Measurements from ENCODE around the gene MAD1L1. TPM values are rescaled to one million over a fixed set of nuclear protein-coding genes. Genes with fewer than 3 reads are reported as not detected.

Gene MAD1L1
- total and polyA plus RNA-seq, 4 donors = 29.3 to 44.1 (median 35.8) TPM

DNA sequence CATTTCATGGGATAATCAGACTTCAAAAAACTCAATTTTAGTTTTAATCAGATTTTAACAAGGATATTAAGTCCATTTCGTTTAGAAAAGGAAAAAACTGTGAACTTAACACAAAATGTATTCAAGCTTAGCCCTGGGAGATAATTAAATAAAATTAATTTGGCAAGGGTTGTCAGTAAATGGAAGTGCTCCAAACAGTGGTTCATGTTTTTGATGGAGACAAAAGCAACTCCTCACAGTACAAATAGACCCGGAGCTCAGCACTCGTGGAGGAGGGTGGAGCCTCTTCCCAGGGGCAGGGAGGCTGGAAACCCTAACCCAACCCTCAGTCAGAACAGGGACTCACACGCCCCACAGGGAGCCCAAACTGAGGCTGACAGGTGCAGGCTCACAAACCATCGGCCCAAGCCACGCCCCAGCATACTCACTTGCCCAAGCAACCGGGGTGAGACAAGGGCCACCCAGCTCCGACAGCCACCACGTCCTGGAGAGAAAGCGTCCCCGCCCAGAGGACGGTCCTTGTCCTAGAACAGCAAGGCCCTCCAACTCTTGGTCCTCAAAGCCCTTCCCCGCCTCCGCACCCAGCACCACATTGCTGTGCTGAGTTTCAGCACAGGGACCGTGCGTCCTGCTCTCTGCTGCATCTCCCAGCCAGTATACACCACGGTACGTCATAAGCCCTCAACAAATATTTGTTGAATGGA is 39.8 kb downstream of the MAD1L1 start:
- no peak overlapping the region for H3K27ac ChIP-seq (ENCODE audit: low read depth, low read length)
- H3K9me3 ChIP-seq (ENCODE audit: control insufficient read depth, insufficient read depth, low read length) = peaks cover 5% of the 10 kb centered on the region
- peaks cover 24% of the 10 kb centered on the region for H3K36me3 ChIP-seq (ENCODE audit: control insufficient read depth, insufficient read depth, low read length)
- no peak overlapping the region for H3K4me3 ChIP-seq (ENCODE audit: low read depth, low read length)
- peaks cover 34% of the 10 kb centered on the region for H3K4me1 ChIP-seq (ENCODE audit: control insufficient read depth, insufficient read depth, low read length)
- no peaks in the 10 kb centered on the region for H3K27me3 ChIP-seq (ENCODE audit: control insufficient read depth, insufficient read depth, low read length)
- 82% methylated on average over 16 of the region's 18 CpGs for WGBS (ENCODE audit: insufficient coverage)
- DNase-seq (ENCODE audit: low read depth in 4 of 6, low spot score in 6 of 6) = peak in 1 of 6 donors; percentile 61

GRCh38 chr7:2191016-2191415 is 41.7 kb downstream of the MAD1L1 start:
- DNase-seq (ENCODE audit: low read depth in 4 of 6, low spot score in 6 of 6) = peak in 1 of 6 donors; percentile 24
- WGBS (ENCODE audit: insufficient coverage) = 58% methylated on average over 8 of the region's 9 CpGs
- Histone ChIP-seq H3K27ac (ENCODE audit: low read depth, low read length) (no peak overlapping the region), H3K4me3 (ENCODE audit: low read depth, low read length) (no peak overlapping the region), H3K36me3 (ENCODE audit: control insufficient read depth, insufficient read depth, low read length) (peaks cover 7% of the 10 kb centered on the region), H3K9me3 (ENCODE audit: control insufficient read depth, insufficient read depth, low read length) (peaks cover 5% of the 10 kb centered on the region), H3K4me1 (ENCODE audit: control insufficient read depth, insufficient read depth, low read length) (peaks cover 14% of the 10 kb centered on the region), H3K27me3 (ENCODE audit: control insufficient read depth, insufficient read depth, low read length) (no peaks in the 10 kb centered on the region)

GRCh38 chr7:2190531-2190930 is 42.2 kb downstream of the MAD1L1 start:
- Histone ChIP-seq H3K9me3 (ENCODE audit: control insufficient read depth, insufficient read depth, low read length) (peaks cover 5% of the 10 kb centered on the region), H3K4me3 (ENCODE audit: low read depth, low read length) (no peak overlapping the region), H3K4me1 (ENCODE audit: control insufficient read depth, insufficient read depth, low read length) (peaks cover 10% of the 10 kb centered on the region), H3K27me3 (ENCODE audit: control insufficient read depth, insufficient read depth, low read length) (no peaks in the 10 kb centered on the region), H3K27ac (ENCODE audit: low read depth, low read length) (no peak overlapping the region), H3K36me3 (ENCODE audit: control insufficient read depth, insufficient read depth, low read length) (peaks cover 2% of the 10 kb centered on the region)
- DNase-seq (ENCODE audit: low read depth in 4 of 6, low spot score in 6 of 6) = peak in 1 of 6 donors; percentile 48
- 42% methylated on average over 6 of the region's 10 CpGs for WGBS (ENCODE audit: insufficient coverage)

DNA sequence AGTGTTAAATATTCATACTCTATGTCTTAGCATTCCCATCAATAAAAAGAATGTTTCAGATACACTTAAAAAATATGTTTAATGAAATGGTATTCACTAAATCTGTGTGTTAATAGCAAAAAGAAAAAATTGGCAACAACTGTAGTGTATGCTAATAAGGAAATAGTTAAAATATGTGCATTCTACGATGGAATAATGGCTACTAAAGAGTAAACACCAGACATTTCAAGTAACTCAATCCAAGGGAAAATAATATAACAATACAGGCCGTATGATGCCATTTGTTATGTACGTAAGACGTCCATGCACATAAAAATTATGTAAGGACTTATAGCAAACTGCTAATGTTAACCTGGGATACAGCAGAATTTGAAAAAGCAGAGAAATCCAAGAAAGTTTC is 46.6 kb downstream of the MAD1L1 start:
- H3K4me1 ChIP-seq (ENCODE audit: control insufficient read depth, insufficient read depth, low read length) = peaks cover 3% of the 10 kb centered on the region
- no peak for DNase-seq (ENCODE audit: low read depth in 4 of 6, low spot score in 6 of 6)
- H3K36me3 ChIP-seq (ENCODE audit: control insufficient read depth, insufficient read depth, low read length) = peaks cover 4% of the 10 kb centered on the region
- no peak overlapping the region for H3K27ac ChIP-seq (ENCODE audit: low read depth, low read length)
- WGBS (ENCODE audit: insufficient coverage) = no CpG with 5 or more reads among the region's 4 CpGs
- peaks cover 2% of the 10 kb centered on the region for H3K9me3 ChIP-seq (ENCODE audit: control insufficient read depth, insufficient read depth, low read length)
- H3K4me3 ChIP-seq (ENCODE audit: low read depth, low read length) = no peak overlapping the region
- H3K27me3 ChIP-seq (ENCODE audit: control insufficient read depth, insufficient read depth, low read length) = no peaks in the 10 kb centered on the region

- WGBS (ENCODE audit: insufficient coverage) = 90% methylated on average over 2 of the region's 8 CpGs
- no peak for DNase-seq (ENCODE audit: low read depth in 4 of 6, low spot score in 6 of 6)
- H3K4me1 ChIP-seq (ENCODE audit: control insufficient read depth, insufficient read depth, low read length) = peaks cover 2% of the 10 kb centered on the region
Measured at GRCh38 chr7:2185715-2186114, 47.0 kb downstream of the MAD1L1 start.

GRCh38 chr7:2182461-2182860 is 50.3 kb downstream of the MAD1L1 start:
- no peak for DNase-seq (ENCODE audit: low read depth in 4 of 6, low spot score in 6 of 6)
- no peak overlapping the region for H3K4me3 ChIP-seq (ENCODE audit: low read depth, low read length)
- 96% methylated on average over 9 of the region's 10 CpGs for WGBS (ENCODE audit: insufficient coverage)

More at GRCh38 chr7:2185715-2186114, 47.0 kb downstream of the MAD1L1 start:
- Histone ChIP-seq H3K4me3 (ENCODE audit: low read depth, low read length) (no peak overlapping the region), H3K36me3 (ENCODE audit: control insufficient read depth, insufficient read depth, low read length) (peaks cover 4% of the 10 kb centered on the region), H3K27me3 (ENCODE audit: control insufficient read depth, insufficient read depth, low read length) (no peaks in the 10 kb centered on the region), H3K9me3 (ENCODE audit: control insufficient read depth, insufficient read depth, low read length) (peaks cover 2% of the 10 kb centered on the region), H3K27ac (ENCODE audit: low read depth, low read length) (no peak overlapping the region)

DNA sequence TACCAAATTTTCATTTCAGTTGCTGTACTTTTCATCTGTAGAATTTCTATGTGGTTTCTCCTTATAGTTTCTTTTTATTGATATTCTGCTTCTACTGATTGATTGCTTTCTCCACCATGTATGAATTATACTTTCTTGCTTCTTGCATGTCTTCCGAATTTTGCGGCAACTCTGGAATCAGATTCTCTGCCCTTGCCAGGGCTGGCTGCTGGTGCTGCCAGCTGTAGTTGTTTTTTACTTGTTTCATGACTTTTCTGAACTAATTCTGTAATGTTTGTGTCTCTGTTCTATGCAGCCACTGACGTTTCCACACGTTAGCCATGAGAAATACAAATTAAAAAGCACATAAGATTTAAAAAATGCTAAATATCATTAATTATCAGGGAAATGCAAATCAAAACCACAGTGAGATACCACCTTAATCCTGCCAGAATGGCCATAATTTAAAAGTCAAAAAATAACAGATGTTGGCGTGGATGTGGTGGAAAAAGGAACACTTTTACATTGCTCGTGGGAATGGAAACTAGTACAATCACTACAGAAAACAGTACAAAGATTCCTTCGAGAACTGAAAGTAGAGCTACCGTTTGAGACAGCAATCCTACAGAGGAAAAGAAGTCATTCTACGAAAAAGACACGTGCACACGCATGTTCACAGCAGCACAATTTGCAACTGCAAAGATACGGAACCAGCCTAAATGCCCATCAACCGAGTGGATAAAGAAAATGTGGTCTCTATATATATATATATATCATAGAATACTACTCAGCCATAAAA is 51.5 kb downstream of the MAD1L1 start:
- Histone ChIP-seq H3K27ac (ENCODE audit: low read depth, low read length) (no peak overlapping the region), H3K4me1 (ENCODE audit: control insufficient read depth, insufficient read depth, low read length) (no peaks in the 10 kb centered on the region), H3K9me3 (ENCODE audit: control insufficient read depth, insufficient read depth, low read length) (no peaks in the 10 kb centered on the region), H3K36me3 (ENCODE audit: control insufficient read depth, insufficient read depth, low read length) (peaks cover 9% of the 10 kb centered on the region), H3K4me3 (ENCODE audit: low read depth, low read length) (no peak overlapping the region), H3K27me3 (ENCODE audit: control insufficient read depth, insufficient read depth, low read length) (no peaks in the 10 kb centered on the region)
- DNase-seq (ENCODE audit: low read depth in 4 of 6, low spot score in 6 of 6) = no peak
- 87% methylated on average over 4 of the region's 13 CpGs for WGBS (ENCODE audit: insufficient coverage)

More at GRCh38 chr7:2182461-2182860, 50.3 kb downstream of the MAD1L1 start:
- Histone ChIP-seq H3K36me3 (ENCODE audit: control insufficient read depth, insufficient read depth, low read length) (peaks cover 9% of the 10 kb centered on the region), H3K4me1 (ENCODE audit: control insufficient read depth, insufficient read depth, low read length) (no peaks in the 10 kb centered on the region), H3K27me3 (ENCODE audit: control insufficient read depth, insufficient read depth, low read length) (no peaks in the 10 kb centered on the region), H3K9me3 (ENCODE audit: control insufficient read depth, insufficient read depth, low read length) (no peaks in the 10 kb centered on the region), H3K27ac (ENCODE audit: low read depth, low read length) (no peak overlapping the region)

- no peaks in the 10 kb centered on the region for H3K9me3 ChIP-seq (ENCODE audit: control insufficient read depth, insufficient read depth, low read length)
- H3K27me3 ChIP-seq (ENCODE audit: control insufficient read depth, insufficient read depth, low read length) = no peaks in the 10 kb centered on the region
- 89% methylated on average over 7 of the region's 8 CpGs for WGBS (ENCODE audit: insufficient coverage)
- no peak for DNase-seq (ENCODE audit: low read depth in 4 of 6, low spot score in 6 of 6)
- H3K36me3 ChIP-seq (ENCODE audit: control insufficient read depth, insufficient read depth, low read length) = peaks cover 10% of the 10 kb centered on the region
- no peak overlapping the region for H3K4me3 ChIP-seq (ENCODE audit: low read depth, low read length)
- no peak overlapping the region for H3K27ac ChIP-seq (ENCODE audit: low read depth, low read length)
- peaks cover under 1% of the 10 kb centered on the region for H3K4me1 ChIP-seq (ENCODE audit: control insufficient read depth, insufficient read depth, low read length)
Measured at GRCh38 chr7:2180081-2180480, 52.7 kb downstream of the MAD1L1 start.

- WGBS (ENCODE audit: insufficient coverage) = no CpG with 5 or more reads among the region's 2 CpGs
- H3K4me1 ChIP-seq (ENCODE audit: control insufficient read depth, insufficient read depth, low read length) = peaks cover 24% of the 10 kb centered on the region
Measured at GRCh38 chr7:2175514-2175913, 57.2 kb downstream of the MAD1L1 start.

More at GRCh38 chr7:2175514-2175913, 57.2 kb downstream of the MAD1L1 start:
- no peak overlapping the region for H3K27ac ChIP-seq (ENCODE audit: low read depth, low read length)
- no peaks in the 10 kb centered on the region for H3K9me3 ChIP-seq (ENCODE audit: control insufficient read depth, insufficient read depth, low read length)
- H3K4me3 ChIP-seq (ENCODE audit: low read depth, low read length) = no peak overlapping the region
- DNase-seq (ENCODE audit: low read depth in 4 of 6, low spot score in 6 of 6) = peak in 1 of 6 donors; percentile 53
- no peaks in the 10 kb centered on the region for H3K27me3 ChIP-seq (ENCODE audit: control insufficient read depth, insufficient read depth, low read length)
- H3K36me3 ChIP-seq (ENCODE audit: control insufficient read depth, insufficient read depth, low read length) = peaks cover 33% of the 10 kb centered on the region

Data from spinal cord (tissue), 10 donors.